ENCODE results near the gene GPR171. TPM values are rescaled to one million over a fixed set of nuclear protein-coding genes. Genes with fewer than 3 reads are reported as not detected.
A peak's percentile ranks its signal among the peaks of the same experiment; 100 is the strongest.

GPR171 gene
- polyA plus RNA-seq, 1 donor from 2014 or later: not detected

- no peak overlapping the region for H3K4me2 ChIP-seq (ENCODE audit: low read length)
- H3K9ac ChIP-seq (ENCODE audit: low read length): no peak overlapping the region
- peaks cover 5% of the 10 kb centered on the region for H3K36me3 ChIP-seq (ENCODE audit: insufficient read depth, low read length)
- no peaks in the 10 kb centered on the region for H3K79me2 ChIP-seq (replicated peaks; ENCODE audit: insufficient read depth, low read length)
- no peak overlapping the region for H3K27ac ChIP-seq (ENCODE audit: low read length)
- no peaks in the 10 kb centered on the region for H3K9me2 ChIP-seq (ENCODE audit: insufficient read depth, low read length)
- no peaks in the 10 kb centered on the region for H3F3A ChIP-seq (ENCODE audit: insufficient read depth, low read length, poor library complexity, severe bottlenecking)
- TF ChIP-seq REST (IDR thresholded peaks at IDR 0.05; ENCODE audit: borderline replicate concordance) (no peak), EZH2 (IDR thresholded peaks at IDR 0.05; ENCODE audit: borderline replicate concordance, insufficient read depth, low read length, poor library complexity, severe bottlenecking) (no peak), POLR2AphosphoS5 (IDR thresholded peaks at IDR 0.05) (no peak), RAD21 (conservative IDR thresholded peaks at IDR 0.05) (no peak), MXI1 (conservative IDR thresholded peaks at IDR 0.05; ENCODE audit: poor library complexity, severe bottlenecking) (no peak)
- TF ChIP-seq, protein P1, sequence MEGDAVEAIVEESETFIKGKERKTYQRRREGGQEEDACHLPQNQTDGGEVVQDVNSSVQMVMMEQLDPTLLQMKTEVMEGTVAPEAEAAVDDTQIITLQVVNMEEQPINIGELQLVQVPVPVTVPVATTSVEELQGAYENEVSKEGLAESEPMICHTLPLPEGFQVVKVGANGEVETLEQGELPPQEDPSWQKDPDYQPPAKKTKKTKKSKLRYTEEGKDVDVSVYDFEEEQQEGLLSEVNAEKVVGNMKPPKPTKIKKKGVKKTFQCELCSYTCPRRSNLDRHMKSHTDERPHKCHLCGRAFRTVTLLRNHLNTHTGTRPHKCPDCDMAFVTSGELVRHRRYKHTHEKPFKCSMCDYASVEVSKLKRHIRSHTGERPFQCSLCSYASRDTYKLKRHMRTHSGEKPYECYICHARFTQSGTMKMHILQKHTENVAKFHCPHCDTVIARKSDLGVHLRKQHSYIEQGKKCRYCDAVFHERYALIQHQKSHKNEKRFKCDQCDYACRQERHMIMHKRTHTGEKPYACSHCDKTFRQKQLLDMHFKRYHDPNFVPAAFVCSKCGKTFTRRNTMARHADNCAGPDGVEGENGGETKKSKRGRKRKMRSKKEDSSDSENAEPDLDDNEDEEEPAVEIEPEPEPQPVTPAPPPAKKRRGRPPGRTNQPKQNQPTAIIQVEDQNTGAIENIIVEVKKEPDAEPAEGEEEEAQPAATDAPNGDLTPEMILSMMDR (IDR thresholded peaks at IDR 0.05; ENCODE audit: poor library complexity, severe bottlenecking): no peak
- H3K9me3 ChIP-seq (ENCODE audit: low read length): no peaks in the 10 kb centered on the region
- peaks cover 4% of the 10 kb centered on the region for H4K20me1 ChIP-seq (ENCODE audit: insufficient read depth)
- no peak overlapping the region for H2AFZ ChIP-seq (ENCODE audit: low read depth, low read length)
- H3K4me3 ChIP-seq (ENCODE audit: low read length): no peak overlapping the region
- H3K27me3 ChIP-seq (ENCODE audit: insufficient read depth, low read depth, low read length): no peaks in the 10 kb centered on the region
These were observed 25.6 kb upstream of the GPR171 start for GRCh38 chr3:151228666-151229040.

DNA sequence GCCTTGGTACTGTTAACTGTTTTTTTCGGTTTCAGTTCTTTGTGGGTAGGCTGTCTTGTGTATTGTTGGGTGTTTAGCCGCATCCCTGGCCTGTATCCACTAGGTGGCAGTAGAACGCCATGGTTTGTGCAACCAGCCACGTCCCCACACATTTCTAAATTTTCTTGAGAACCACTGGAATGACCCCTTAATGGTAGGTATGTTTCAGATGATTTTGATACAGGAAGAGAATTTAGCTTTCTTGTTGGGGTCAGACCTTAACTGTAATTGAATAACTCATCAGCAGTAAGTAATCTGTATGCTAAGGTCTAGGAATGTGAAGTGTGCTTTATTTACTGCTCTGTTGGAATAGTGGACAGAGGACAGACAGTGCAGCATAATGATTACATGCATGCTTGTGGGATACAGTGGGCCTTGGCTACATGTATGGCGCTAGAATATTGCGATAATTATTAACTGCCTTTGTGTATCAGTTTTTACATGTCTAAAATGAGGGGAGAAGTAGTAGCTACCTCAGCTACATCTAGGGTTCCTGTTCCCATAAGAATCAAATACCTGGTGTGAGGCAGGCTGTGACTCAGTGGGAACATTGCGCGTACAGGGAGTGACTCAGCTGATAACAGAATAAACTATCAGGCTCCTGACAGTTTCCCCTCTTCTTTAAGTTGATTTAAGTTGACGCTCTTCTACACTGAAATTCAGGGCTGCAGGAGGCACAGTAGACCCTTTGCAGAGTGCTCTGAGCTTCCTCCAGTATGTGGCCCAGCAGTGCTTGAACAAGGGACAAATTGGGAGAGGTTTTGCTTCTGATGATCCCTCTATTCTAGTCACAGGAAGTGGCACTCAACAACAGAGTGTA lies 25.0 kb upstream of the GPR171 start:
- no peak overlapping the region for H3K9ac ChIP-seq (ENCODE audit: low read length)
- H4K20me1 ChIP-seq (ENCODE audit: insufficient read depth): peaks cover 4% of the 10 kb centered on the region
- no peaks in the 10 kb centered on the region for H3K27me3 ChIP-seq (ENCODE audit: insufficient read depth, low read depth, low read length)
- no peaks in the 10 kb centered on the region for H3K9me3 ChIP-seq (ENCODE audit: low read length)
- no peaks in the 10 kb centered on the region for H3K9me2 ChIP-seq (ENCODE audit: insufficient read depth, low read length)
- TF ChIP-seq REST (IDR thresholded peaks at IDR 0.05; ENCODE audit: borderline replicate concordance) (no peak), TAF1 (IDR thresholded peaks at IDR 0.05; ENCODE audit: low read depth) (no peak), EP300 (conservative IDR thresholded peaks at IDR 0.05; ENCODE audit: poor library complexity, severe bottlenecking) (no peak), POLR2AphosphoS5 (IDR thresholded peaks at IDR 0.05) (no peak), EZH2 (IDR thresholded peaks at IDR 0.05; ENCODE audit: borderline replicate concordance, insufficient read depth, low read length, poor library complexity, severe bottlenecking) (no peak), MXI1 (conservative IDR thresholded peaks at IDR 0.05; ENCODE audit: poor library complexity, severe bottlenecking) (no peak), SMC3 (conservative IDR thresholded peaks at IDR 0.05; ENCODE audit: poor library complexity) (peak; percentile 81), RAD21 (conservative IDR thresholded peaks at IDR 0.05) (peak; percentile 87)
- TF ChIP-seq, protein P1 (IDR thresholded peaks at IDR 0.05; ENCODE audit: poor library complexity, severe bottlenecking): peak; percentile 88
- no peaks in the 10 kb centered on the region for H3K79me2 ChIP-seq (replicated peaks; ENCODE audit: insufficient read depth, low read length)
- no peak overlapping the region for H2AFZ ChIP-seq (ENCODE audit: low read depth, low read length)
- no peak overlapping the region for H3K4me2 ChIP-seq (ENCODE audit: low read length)
- no peak overlapping the region for H3K4me3 ChIP-seq (ENCODE audit: low read length)
- H3F3A ChIP-seq (ENCODE audit: insufficient read depth, low read length, poor library complexity, severe bottlenecking): no peaks in the 10 kb centered on the region
- H3K36me3 ChIP-seq (ENCODE audit: insufficient read depth, low read length): peaks cover 5% of the 10 kb centered on the region
- no peak overlapping the region for H3K27ac ChIP-seq (ENCODE audit: low read length)
